NT2/D1 (cell line): ENCODE results near the gene TBC1D30.

Experiments used
- SUZ12 ChIP-seq: IDR thresholded peaks from 2 replicates; pipeline ENCODE4 v1.6.1; 2011; ENCODE audit not compliant: insufficient read length, insufficient read depth; ENCODE audit errors: extremely low read depth
- ZNF274 ChIP-seq: IDR thresholded peaks from 2 replicates; pipeline ENCODE4 v1.6.1; 2011; ENCODE audit warnings: mild to moderate bottlenecking, low read depth, low read length

- TF ChIP-seq SUZ12 (no peak), ZNF274 (no peak)
Observed at GRCh38 chr12:64792128-64792527, 32.3 kb upstream of the TBC1D30 start.
